CD4-positive, alpha-beta T cell treated with Interleukin-15 for 1 hour (primary cell): ENCODE measurements around the gene BCKDHA.

ENCODE experiments used
- DNase-seq: peaks from one replicate; pipeline ENCODE4 v3.0.0-alpha.2; 2020

The BCKDHA gene

DNA sequence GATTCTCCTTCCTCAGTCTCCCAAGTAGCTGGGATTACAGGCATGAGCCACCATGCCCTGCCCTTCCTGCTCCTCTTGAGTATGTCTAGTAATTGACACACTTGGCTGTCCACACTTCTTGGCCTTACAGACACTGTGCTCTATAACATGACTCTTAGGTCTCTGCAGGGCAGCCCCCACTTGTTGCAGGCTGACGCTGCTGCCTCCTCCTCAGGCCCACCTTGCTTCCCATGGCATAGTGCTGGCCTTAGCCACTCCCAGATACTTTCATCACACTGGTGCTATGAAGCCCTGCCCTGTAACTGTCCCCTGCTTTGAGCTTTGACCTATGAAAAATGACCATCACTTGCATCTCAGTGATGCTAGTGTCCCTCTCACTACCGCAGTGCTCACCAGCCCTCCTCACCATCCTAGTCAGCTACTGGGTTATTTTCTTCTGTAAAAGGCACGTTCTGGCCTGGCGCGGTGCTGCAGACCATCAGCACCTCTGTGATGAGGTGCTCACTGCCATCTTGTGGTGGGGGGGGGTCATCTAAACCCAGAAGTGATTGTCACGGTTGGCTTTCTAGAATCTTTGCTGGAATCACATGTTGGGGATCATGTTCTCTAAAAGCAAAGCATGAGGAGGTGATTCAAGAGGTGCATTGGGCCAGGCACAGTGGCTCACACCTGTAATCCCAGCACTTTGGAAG is 55.1 kb downstream of the BCKDHA start:
- no peak for DNase-seq

DNA sequence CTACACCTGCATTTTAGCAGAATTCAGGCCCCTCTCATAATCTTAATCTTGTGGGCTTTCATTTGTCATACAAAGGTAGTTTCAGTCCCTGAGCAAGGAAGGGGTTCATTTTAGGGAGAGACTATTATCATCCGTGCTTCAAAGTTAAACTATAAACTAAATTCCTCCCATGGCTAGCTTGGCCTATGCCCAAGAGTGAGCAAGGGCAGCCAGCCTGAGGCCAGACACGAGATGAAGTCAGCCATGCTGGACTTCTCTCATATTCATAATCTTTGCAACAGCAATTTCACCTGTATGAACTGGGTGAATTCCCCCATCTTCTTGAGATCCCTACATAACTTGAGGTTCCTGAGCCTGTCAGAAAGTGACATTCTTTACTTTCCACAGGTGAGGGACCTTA is 58.3 kb downstream of the BCKDHA start:
- DNase-seq: no peak

DNA sequence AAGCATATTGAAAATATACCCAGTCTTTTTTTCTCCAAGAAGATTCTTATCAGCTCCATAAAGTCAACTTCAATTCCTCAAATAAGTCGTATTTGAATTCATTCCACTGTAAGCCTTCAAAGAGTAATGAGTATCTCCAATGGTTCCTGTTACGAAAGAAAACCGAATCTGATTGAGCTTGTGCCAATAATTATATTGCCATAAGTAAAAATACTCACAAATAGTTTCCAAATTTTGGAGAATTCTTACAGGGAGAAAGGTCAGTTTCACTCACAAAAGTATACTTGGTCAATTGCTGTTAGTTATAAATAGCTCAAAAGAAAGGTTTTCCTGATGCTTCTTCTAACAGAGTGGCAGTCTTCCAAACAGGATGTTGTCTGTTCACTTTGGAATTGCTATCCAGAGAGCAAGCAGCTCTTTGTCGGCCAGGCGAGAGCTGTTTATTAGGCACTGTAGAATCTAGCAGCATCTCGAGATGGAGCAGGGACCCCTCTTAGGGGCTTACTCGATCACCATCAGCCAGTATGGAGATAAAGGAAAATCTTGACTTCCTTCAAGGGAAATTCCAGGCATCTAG is 58.8 kb downstream of the BCKDHA start:
- DNase-seq: no peak

DNA sequence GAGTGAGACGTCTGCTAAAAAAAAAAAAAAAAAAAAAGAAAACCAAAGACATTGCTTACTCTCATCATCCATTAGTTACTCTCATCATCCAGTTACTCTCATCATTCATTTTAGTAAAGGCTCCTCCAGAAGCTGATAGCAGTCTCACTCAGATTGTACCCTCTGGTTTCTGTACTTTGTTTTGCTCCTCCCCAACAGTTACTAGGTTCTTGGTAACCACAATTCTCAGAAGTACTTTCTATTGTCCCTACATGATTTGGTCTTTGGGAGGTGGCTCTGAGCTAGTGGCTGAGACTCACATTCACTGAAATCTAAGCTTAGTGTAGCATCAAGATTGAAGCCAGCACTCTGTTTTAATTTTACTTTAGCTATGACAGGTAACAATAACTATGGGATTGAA is 59.6 kb downstream of the BCKDHA start:
- DNase-seq: no peak

DNA sequence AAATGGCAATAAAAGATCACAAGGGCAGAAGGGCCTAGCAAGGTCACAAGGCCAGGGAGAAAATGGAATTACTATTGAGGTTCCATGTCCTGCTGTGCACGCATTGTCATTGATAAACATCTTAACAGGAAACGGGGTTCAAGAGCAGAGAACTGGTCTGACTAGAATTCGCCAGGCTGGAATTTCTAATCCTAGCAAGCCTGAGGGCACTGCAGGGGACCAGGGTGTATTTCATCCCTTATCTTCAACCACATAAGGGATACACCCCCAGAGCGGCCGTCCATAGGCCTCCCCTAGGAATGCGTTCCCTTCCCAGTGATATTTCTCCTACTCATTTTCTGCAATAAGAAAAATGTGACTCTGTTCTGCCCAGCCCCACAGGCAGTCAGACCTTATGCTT is 64.9 kb downstream of the BCKDHA start:
- DNase-seq: no peak

DNA sequence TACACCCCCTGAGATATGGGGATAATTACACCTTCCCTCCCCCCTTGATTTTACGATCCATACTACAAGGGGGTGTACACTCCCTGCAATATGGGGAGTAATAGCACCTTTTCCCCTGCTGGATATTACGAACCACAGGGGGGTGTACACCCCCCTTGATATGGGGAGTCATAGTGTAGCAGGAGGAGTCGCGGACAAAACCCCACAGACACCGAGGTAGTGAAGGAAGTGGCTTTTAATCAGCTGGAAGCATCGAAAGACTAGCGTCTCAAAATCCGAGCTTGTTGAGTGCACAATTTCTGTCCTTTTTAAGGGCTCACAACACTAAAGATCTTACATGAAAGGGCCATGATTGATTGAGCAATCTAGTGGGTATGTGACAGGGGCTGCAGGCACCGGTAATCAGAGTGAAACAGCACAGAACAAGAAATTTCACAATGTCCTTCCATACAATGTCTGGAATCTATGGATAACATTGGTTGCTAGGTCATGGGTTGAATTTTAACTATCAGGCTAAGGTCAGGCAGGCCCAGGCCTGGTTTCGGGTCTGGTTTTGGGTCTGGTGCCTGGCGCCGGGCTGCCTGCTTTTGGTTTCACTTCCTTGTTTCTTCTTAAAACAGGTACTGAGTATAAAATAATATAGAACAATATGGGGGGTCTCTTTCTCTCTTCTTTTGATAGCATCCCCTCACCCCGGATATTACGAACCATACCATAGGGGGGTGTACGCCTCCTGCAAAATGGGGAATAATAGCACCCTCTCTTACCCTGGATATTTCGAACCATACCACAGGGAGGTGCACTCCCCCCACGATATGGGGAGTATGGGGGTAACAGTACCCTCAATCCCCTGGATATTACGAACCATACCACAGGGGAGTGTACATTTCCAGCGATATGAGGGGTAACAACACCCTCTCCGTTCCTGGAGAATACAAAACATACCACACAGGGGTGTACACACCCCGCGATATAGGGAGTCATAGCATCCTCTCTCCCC is 65.9 kb downstream of the BCKDHA start:
- peak; percentile 62 for DNase-seq
